Right renal pelvis (tissue), 4 donors: ENCODE measurements around the gene ADARB2. TPM values are rescaled to one million over a fixed set of nuclear protein-coding genes. Genes with fewer than 3 reads are reported as not detected.
"Not testable (repeated sequence)": the region's sequence is repeated elsewhere in the genome, so short reads cannot be mapped to it uniquely, and the experiment has no call there.

Source experiments
- DNase-seq, 4 donors: peaks; one replicate each; pipeline ENCODE4 v3.0.0-alpha.2; 2013; ENCODE audit warnings: low read depth in 4 of 4, low spot score in 3 of 4, missing footprints in 1 of 4
- polyA plus RNA-seq, 4 donors: library from polyadenylated mRNA; unstranded; fragments of 120-200 nt; gene quantifications; one replicate each; pipeline ENCODE4 v1.2.1, GENCODE V29; 2013; ENCODE audit not compliant: insufficient read length in 4 of 4

ADARB2 gene
- polyA plus RNA-seq, 4 donors = 0.90 to 1.8 (median 1.4) TPM

DNA sequence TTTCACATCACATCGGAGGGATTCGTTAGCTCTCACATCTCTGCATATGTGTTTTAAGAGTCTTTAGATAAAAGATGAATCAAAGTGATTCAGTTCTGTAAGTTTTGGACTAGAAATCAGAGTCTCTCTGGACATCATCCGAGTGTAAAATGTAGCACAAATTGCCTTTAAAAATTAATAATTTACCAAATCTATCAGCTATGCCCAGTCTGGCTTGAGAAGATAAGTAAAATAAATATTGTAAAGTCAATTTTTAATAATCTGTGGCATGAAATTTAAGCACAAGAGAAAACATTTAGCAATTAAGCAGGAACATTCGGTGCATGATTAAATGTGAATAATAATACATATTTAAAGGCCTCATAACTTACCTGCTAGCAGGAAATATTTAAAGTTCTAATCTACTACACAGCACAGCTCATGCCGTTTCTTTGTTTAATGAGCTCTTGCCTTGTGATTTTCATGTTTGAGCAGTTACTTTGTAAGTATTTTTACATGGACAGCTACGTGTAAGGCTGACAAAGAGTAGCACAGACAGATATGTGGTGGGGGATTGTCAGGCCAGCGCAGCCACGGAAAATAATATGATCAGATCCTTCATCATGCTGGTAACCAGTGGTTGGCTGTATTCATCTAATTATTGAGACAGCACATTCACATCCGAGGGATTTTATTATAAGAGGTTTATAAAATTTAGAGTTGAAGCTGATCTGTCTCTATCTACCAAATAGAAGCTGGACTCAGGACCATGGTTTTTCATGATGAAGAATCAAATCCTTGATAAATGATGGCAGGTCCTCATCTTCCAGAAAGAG, 317.3 kb downstream of the ADARB2 start:
- DNase-seq = no peak

DNA sequence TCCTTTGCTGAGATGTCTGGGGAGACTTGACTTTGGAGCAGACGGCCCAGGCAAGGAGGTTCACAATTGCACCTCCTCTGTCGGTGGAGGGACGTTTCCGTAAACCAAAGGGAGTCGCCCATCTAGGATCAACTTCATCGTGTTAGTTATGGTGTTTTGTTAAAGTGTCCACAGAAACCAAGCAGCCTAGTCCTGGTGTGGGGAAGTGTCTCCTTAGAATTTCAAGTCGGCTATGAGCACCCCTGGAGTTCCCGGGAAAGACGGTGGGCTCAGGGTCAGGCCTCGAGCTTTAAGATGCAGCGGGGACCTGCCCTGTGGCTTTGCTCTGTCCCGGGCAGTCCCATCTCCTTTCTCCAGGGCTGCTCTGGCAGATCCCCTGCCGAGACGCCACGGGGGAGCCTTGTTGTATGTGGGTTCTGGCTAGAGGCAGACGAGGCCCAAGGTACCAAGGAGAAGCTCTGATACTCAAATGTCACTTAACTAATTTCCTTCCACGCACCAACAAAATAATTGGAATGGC, 319.2 kb downstream of the ADARB2 start:
- no peak for DNase-seq

DNA sequence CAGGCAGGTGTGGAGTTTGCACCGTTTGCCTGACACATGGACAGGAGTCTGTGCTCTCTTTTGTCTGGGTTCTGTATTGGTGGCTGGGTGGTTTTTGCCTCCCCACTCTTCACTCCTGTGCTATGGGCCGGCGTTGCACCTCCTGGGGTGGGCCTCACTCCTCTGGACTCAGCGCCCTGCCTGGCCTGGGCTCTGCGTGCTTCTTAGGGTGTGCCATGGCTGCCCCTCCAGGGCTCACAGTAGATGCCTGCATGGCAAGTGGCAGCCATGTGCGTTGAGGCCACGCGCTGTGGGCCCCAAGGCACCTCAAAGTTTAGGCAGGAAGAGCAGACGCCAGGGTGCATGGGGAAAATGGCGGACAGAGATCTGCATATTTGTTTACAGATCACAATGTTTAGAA, 319.8 kb downstream of the ADARB2 start:
- no peak for DNase-seq

DNA sequence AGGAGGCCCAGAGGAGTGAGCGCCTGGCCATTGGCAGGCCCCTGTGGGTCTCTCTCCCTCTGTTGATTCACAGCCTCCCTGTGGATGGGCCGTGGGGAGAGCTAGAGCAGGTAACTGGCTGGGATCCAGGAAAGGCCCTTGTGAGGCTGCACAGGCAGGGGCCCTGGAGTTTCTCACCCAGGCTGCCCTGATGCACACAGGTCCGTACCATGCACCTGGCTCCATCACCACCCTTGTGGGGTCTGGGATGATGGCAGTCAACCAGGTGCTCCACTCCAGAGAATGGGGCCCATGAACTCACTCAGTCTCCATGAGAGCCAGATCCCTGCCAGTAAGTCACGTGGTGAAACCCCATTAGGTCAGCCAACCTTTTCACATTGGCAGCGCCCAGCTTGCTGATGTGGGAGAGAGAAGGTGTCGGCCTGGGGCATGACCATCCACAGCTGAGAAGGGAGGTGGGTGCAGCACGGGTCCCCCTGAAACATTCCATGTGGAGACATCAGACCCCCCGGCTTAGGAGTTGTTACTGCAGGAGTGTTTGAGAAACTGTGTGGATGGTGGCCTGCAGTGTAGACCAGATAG, 320.8 kb downstream of the ADARB2 start:
- no peak for DNase-seq

DNA sequence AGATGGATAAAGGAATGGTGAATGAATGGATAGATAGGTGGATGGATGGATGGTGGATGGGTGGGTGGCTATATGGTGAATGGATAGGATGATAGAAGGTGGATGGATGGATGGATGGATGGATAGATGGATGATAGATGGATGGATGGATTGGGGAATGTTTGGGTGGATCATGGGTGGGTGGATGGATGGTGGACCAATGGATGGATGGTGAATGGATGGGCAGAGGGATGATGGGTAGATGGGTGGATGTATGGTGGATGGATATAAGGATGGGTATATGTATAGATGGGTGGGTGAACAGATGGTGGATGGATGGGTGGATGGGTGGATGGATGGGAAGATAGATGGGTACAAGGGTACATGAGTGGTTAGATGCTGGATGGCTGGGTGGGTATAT, 322.4 kb downstream of the ADARB2 start:
- no peak for DNase-seq

DNA sequence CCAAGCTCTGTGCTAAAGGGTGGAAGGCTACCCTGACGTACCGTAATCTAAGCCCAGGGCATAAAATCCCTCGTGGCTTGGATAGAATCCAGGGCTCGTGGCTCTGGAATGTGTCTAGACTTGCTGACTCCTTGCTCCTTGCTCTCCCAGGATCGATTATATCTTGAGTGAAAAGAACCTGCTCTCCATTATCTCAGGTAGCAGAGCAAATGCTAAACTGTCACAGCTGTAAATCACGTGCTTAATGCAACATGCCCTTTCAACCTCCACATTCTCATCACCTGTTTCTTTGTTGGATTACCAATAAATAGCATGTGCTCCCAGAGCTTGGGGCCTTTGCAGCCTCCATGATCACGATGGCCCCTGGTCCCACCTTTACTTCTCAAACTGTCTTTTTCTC, 323.0 kb downstream of the ADARB2 start:
- not testable (repeated sequence) for DNase-seq

DNA sequence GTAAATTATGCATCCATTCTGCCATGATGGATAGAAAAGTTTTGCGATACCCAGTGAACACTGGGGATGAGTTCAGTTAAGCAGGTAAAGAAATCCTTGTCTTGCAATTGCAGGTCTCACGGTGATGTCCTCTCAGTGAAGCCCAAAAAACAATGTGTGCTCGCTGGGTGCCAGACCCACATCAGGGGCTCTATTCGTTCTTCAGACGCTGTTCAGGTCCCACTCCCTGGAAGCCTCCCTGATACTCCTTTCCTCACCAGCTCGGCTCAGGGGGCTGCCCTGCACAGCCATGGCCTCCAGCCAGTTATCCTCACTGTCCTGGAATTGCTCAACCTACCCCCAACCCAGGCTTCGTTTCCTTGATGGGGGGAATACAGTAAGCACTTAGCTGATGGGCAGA, 323.5 kb downstream of the ADARB2 start:
- DNase-seq = no peak

DNA sequence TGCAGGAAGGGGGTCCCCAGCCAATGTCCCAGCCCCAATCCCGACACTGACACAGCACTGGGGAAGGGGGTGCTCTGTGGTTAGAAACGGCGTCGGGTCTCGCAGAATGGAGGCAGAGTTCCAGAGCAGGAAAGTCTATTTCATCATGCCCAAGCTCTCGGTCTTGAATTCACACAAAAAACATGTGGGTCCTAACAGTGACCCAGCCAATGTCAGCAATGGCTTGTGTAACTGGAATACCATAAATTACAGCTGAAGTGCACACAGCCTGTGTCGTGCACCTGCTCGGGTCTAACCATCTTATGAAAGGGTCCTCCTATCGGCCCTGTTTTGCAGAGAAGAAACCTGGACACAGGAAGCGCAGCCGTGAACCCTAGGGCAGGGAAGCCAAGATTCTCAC, 324.1 kb downstream of the ADARB2 start:
- no peak for DNase-seq

DNA sequence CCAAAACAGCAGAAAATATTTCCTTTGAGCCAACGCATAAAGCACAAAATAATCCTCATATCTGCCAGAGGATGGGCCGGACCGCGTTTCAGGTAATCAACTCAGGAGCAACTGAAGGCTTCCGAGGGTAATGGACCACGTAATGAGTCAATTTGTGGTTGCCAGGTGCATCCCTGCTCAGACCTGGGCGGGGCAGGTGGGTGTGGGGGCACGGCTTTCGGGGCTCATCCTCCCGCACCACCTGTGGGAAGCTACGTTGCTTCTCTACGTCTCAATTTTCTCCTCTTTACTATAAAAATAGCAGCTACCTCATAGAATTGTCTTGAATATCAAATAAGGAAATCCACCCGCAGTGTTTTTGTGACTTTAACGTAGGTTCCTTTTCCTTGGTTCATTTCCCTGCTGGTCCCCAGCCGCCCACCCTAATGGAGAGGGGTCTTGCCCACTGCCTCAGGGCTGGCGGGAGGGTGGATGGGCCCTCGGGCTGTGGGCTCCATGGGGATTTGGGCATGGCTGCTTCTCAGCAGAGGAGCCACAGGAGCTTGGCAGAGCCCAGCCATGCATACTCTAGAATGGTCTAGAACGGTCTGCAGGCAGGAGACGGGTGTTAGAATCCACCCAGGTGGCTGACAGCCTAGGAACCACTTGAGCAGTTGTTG, 324.7 kb downstream of the ADARB2 start:
- no peak for DNase-seq

DNA sequence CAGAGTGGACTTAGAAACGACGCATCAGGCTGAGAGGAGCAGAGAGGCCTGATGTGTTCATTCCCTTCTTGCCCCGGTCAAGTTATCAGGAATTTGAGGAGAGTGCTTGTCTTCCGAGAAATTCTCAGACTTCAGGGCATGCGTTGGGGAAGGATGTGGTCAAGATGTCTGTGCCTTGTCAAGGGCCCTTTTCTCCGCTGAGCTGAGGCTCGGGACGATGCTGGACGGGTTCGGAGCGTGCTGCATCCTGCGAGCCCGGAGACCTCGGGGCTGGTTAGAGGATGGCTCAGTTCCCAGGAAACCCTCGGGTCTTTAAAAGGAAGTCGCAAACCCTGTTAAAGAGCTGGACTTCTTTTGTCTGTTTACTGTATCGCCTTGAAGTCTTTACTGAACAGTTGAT, 325.4 kb downstream of the ADARB2 start:
- no peak for DNase-seq

DNA sequence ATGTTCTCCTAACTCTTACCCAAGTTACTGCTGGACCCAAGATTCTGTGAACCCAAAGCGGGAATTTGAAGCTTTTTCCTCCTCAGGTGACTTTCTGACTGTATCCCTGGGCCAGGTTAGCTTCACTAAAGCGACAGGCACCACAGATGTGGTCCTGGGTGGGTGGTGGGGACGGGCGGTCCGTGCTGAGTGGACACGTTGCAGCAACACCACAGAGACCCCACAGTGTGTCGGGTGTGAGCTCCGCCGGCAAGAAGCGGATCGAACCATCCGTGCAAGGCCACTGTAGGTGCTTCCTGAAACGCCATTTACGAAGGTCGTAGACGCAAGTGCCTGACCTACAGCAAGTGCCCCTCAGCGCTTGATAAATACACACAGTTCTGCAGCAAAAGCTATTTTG, 325.9 kb downstream of the ADARB2 start:
- no peak for DNase-seq

DNA sequence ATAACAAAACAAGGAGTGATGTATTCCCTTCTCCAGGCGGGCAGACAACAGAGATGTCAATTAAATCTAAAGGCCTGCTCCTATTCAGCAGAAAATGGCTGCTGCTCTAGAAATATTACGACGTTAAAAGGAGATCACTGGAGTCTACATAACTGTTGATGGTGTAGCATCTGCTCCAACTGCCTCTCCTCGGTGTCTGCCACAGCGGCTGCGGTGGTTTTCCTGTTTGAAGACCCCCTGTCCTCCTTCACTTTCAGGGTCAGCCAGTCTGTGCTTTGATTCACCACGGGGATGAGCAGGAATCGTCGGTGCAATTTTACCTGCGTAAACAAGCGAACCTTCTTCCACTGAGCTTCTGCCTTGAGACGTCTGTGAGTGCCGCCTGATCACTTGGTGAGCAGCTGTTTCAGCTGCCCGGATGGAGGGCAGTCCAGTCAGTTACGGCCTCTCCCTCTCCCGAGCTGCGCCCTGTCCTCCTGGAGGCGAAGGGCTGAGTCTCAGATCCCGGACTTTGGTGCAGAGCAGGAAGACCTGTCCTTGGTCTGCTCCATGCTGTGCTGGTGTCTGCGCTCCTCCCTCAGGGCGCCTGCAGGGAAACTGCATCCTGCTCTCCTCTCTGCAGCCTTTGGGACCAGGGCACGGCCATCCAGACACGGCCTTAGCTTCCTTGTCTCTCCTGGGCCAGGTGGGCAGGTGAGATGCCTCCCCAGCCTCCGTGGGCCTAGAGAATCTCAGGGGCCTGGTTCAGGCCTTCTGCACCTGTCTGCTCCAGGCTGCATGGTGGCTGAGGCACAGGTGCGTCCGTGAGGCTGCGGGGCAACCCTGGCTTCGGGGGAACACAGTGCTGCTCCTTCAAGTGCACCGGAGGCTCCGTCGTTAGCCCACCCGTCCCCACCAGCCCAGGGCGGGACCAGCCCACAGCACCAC, 326.6 kb downstream of the ADARB2 start:
- DNase-seq = no peak

DNA sequence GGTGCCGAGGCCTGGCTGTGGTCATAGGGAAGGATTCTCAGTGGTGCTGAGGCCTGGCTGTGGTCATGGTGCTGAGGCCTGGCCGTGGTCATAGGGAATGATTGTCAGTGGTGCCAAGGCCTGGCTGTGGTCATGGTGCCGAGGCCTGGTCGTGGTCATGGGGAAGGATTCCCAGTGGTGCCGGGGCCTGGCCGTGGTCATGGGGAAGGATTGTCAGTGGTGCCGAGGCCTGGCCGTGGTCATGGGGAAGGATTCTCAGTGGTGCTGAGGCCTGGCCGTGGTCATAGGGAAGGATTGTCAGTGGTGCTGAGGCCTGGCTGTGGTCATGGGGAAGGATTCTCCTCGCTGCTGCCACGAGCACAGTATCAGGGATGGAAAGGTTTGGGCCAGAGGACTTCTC, 327.3 kb downstream of the ADARB2 start:
- DNase-seq = no peak

DNA sequence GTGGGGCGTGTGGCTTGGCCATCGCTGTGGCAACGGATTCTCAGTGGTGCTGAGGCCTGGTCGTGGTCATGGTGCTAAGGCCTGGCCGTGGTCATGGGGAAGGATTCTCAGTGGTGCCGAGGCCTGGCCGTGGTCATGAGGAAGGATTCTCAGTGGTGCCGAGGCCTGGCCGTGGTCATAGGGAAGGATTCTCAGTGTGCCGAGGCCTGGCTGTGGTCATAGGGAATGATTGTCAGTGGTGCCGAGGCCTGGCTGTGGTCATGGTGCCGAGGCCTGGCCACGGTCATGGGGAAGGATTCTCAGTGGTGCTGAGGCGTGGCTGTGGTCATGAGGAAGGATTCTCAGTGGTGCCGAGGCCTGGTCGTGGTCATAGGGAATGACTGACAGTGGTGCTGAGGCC, 327.9 kb downstream of the ADARB2 start:
- no peak for DNase-seq

DNA sequence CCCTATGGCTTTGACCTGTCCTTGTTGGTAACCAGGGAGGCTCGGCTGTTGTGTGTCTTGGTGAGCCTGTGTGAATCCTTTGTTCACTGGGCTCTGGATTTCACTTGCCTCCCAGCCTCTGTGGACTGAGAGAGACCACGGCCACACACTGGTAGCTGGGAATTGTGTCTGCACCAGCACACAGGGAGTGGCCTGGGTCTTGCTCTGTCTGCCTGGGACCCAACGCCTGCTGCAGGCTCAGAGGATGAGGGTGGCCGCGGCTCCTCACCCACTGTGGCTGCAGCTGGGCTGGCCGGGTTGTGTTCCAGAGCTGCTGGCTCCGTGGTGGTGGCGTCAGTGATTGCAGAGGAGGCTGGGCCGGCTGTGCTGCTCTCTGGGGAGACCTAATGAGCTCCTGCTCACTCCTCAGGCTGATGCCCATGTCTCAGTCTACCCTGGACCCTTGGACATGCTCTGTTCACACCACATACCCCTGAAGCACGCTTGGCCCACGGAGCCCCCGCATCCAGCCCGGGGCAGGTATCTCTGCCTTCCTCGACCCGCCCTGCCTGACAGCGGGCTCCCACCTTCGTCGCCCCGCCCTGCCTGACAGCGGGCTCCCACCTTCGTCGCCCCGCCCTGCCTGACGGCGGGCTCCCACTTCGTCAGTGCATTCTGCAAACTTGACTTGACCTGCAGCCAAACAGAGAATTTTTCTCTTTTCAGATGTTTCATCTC, 328.5 kb downstream of the ADARB2 start:
- no peak for DNase-seq

DNA sequence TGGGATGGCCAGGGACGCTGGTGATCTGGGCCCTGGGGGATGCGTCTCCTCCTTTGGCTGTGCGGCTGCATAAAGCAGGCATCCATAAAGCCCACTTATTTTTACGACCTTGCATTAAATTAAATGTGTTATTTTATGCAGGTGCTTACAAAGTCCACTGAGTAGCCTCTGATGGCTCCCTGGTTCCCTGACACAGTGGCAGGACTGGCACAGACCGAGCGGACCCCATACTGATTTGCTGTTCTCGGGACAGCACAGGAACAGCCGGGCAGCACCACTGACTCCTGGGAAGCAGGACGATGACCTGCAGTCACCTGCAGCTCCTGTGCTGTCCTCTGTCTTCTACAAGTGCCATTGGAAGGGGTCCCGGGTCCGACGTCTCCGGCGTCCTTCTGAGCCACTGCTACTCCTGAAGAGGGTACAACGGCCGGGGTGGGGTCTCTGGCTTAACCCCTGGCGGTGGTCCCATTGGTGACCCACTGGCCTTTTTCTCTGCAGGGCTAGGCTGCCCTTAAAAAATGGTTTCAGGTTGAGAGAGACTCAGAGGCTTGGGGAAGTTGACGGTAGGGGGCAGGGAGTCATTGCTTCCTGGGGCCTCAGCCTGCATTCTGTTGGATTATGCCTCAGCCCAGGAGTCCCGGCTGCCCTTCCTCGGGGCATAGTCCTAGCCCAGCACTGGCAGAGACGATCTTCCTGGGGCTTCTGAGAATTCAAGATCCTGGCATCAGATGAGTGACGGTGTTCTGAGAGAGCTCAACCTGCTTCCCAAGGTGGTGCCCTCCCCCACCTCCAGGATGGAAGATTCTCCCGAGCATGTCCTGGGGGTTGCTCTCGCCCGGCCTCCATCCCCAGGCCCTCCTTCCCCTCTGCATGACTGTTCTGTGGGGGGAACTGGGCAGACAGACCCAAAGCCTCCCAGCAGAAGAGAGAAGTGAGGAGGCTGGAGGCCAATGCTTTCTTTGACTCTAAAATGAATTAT, 330.1 kb downstream of the ADARB2 start:
- DNase-seq = no peak

DNA sequence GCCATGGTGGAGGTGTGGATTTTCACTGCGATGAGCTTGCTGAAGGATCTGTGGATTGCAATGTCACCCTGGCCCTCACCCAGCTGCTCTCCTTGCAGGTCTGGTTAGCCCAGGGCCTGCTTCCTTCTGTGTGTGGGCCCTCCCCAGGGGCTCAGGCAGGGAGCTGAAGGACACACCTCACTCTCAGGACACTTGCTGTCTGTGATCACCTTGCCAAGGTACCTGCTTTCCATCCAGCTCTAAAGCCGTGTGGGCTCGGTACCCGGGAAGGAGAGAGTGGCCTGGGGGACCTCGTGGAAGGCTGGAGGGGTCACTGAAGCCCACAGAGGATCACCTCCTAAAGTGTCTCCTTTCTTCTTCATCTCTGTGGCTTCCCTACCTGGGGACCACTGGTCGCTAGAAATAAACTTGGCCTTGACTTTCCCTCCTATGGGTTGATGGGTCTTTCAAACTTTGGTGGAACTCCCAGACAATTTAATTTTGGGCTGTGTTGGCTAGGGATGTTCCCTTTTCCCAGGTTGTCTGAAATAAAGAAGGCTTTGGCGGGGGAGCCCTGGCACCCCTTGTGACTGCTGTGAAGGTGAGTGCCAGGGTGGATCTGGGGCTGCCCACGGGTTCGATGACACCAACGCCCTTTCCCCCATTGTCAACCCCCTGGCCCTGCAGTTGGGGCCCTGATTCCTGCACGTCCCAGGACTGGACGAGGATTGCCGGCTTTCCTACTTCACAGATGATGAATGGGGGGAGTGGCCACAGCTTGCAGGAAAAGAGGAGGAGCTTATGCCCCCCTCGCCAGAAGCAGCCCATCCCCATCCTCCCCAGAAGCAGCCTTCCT, 331.0 kb downstream of the ADARB2 start:
- DNase-seq = no peak
